ENCODE results near the gene RAB6A.
A peak's percentile ranks its signal among the peaks of the same experiment; 100 is the strongest.

The RAB6A gene

GRCh38 chr11:73761403-73761945 is 600 bp upstream of the RAB6A start:
- H3K4me3 ChIP-seq (ENCODE audit: low read length) = peak overlapping the region; percentile 52
- DNase-seq (ENCODE audit: low read depth) = no peak
- TF ChIP-seq CTCF (conservative IDR thresholded peaks at IDR 0.05; ENCODE audit: low read length) = no peak

GRCh38 chr11:73760135-73760678 is 667 bp downstream of the RAB6A start:
- H3K4me3 ChIP-seq (ENCODE audit: low read length) = peak overlapping the region; percentile 94
- TF ChIP-seq CTCF (conservative IDR thresholded peaks at IDR 0.05; ENCODE audit: low read length) = no peak
- peak; percentile 30 for DNase-seq (ENCODE audit: low read depth)

- H3K4me3 ChIP-seq (ENCODE audit: low read length) = peak overlapping the region; percentile 94
- peak; percentile 41 for TF ChIP-seq CTCF (conservative IDR thresholded peaks at IDR 0.05; ENCODE audit: low read length)
- DNase-seq (ENCODE audit: low read depth) = peak; percentile 44
Observed at GRCh38 chr11:73759610-73760134, 1.2 kb downstream of the RAB6A start.

GRCh38 chr11:73758451-73758850 is 2.4 kb downstream of the RAB6A start:
- DNase-seq (ENCODE audit: low read depth) = no peak
- peak overlapping the region; percentile 94 for H3K4me3 ChIP-seq (ENCODE audit: low read length)
- no peak for TF ChIP-seq CTCF (conservative IDR thresholded peaks at IDR 0.05; ENCODE audit: low read length)

- no peak for DNase-seq (ENCODE audit: low read depth)
- no peak for TF ChIP-seq CTCF (conservative IDR thresholded peaks at IDR 0.05; ENCODE audit: low read length)
- H3K4me3 ChIP-seq (ENCODE audit: low read length) = no peak overlapping the region
Observed at GRCh38 chr11:73757598-73757997, 3.3 kb downstream of the RAB6A start.

GRCh38 chr11:73755670-73756069 is 5.2 kb downstream of the RAB6A start:
- H3K4me3 ChIP-seq (ENCODE audit: low read length) = no peak overlapping the region
- DNase-seq (ENCODE audit: low read depth) = no peak
- TF ChIP-seq CTCF (conservative IDR thresholded peaks at IDR 0.05; ENCODE audit: low read length) = no peak

GRCh38 chr11:73753938-73754337 is 6.9 kb downstream of the RAB6A start:
- no peak overlapping the region for H3K4me3 ChIP-seq (ENCODE audit: low read length)
- DNase-seq (ENCODE audit: low read depth) = no peak
- no peak for TF ChIP-seq CTCF (conservative IDR thresholded peaks at IDR 0.05; ENCODE audit: low read length)
